SU-DHL-6 (cell line): Measurements from ENCODE around the gene GPR161.

ENCODE experiments used
- H2AFZ ChIP-seq: fragments of 200-600 bp; sonication (generic); 2 replicates; pipeline ENCODE4 v1.6.1; 2014; ENCODE audit warnings: low read depth, mild to moderate bottlenecking, moderate library complexity, mixed read lengths, antibody characterized with exemption, low read length; ENCODE audit not compliant: severe bottlenecking
- H3F3A ChIP-seq: fragments of 200-600 bp; shearing (Covaris generic); 2 replicates; pipeline ENCODE4 v1.6.0; 2016; ENCODE audit warnings: antibody characterized with exemption, mild to moderate bottlenecking; ENCODE audit not compliant: insufficient read depth
- H3K27ac ChIP-seq: fragments of 200-600 bp; sonication (generic); 2 replicates; pipeline ENCODE4 v1.5.1; 2016; ENCODE audit warnings: low read depth, mild to moderate bottlenecking, low read length, moderate library complexity, mixed read lengths
- H3K27me3 ChIP-seq: fragments of 200-600 bp; sonication (generic), shearing (Covaris generic); 2 replicates; pipeline ENCODE4 v1.6.0; 2014; ENCODE audit warnings: mild to moderate bottlenecking, low read length
- H3K36me3 ChIP-seq: fragments of 200-600 bp; sonication (generic); 2 replicates; pipeline ENCODE4 v1.6.1; 2014; ENCODE audit warnings: mild to moderate bottlenecking, low read length, mixed read lengths
- H3K4me2 ChIP-seq: fragments of 300-600, 200-600 bp; shearing (Covaris generic), sonication (generic); 2 replicates; pipeline ENCODE4 v1.6.0; 2014; ENCODE audit warnings: low read length, low read depth, mild to moderate bottlenecking; ENCODE audit not compliant: poor library complexity, severe bottlenecking
- H3K4me3 ChIP-seq: fragments of 200-600 bp; sonication (generic); 2 replicates; pipeline ENCODE4 v1.5.1; 2014; ENCODE audit warnings: antibody characterized with exemption, low read length, mild to moderate bottlenecking, mixed read lengths; ENCODE audit not compliant: insufficient read depth, poor library complexity, severe bottlenecking
- H3K79me2 ChIP-seq: fragments of 200-600 bp; sonication (generic); 2 replicates; pipeline ENCODE4 v1.6.1; 2014; ENCODE audit warnings: mild to moderate bottlenecking, low read length, moderate library complexity; ENCODE audit not compliant: insufficient read depth
- H3K9ac ChIP-seq: fragments of 200-600 bp; sonication (generic); 2 replicates; pipeline ENCODE4 v1.7.0; 2014; ENCODE audit warnings: mild to moderate bottlenecking, low read length
- H3K9me2 ChIP-seq: fragments of 200-600 bp; sonication (generic); replicated peaks from 2 replicates; pipeline ENCODE4 v1.6.1; 2014; ENCODE audit warnings: low read length; ENCODE audit not compliant: insufficient read depth
- H3K9me3 ChIP-seq: fragments of 200-600 bp; sonication (generic); 2 replicates; pipeline ENCODE4 v1.6.1; 2014; ENCODE audit warnings: low read length, mixed read lengths; ENCODE audit not compliant: insufficient read depth
- H4K20me1 ChIP-seq: fragments of 200-600 bp; sonication (generic); 2 replicates; pipeline ENCODE4 v1.6.1; 2014; ENCODE audit warnings: low read depth, mild to moderate bottlenecking, antibody characterized with exemption, low read length, moderate library complexity, mixed read lengths
- CTCF ChIP-seq: fragments of 200-600 bp; sonication (generic); IDR thresholded peaks from one replicate; pipeline ENCODE4 v1.5.1; 2017; ENCODE audit warnings: antibody characterized with exemption, mild to moderate bottlenecking, low read length, moderate library complexity; ENCODE audit not compliant: insufficient read depth, poor library complexity, severe bottlenecking
- EZH2phosphoT487 ChIP-seq: fragments of 200-600 bp; sonication (generic), shearing (Covaris generic); conservative IDR thresholded peaks from 2 replicates; pipeline ENCODE4 v1.6.1; 2018; ENCODE audit warnings: mild to moderate bottlenecking, antibody characterized with exemption, low read length, moderate library complexity, mixed read lengths

Gene GPR161

GRCh38 chr1:168050880-168051279 lies 85.8 kb downstream of the GPR161 start:
- no peaks in the 10 kb centered on the region for H3K9me2 ChIP-seq
- H4K20me1 ChIP-seq = no peaks in the 10 kb centered on the region
- no peaks in the 10 kb centered on the region for H3F3A ChIP-seq
- no peak overlapping the region for H3K9ac ChIP-seq
- H3K36me3 ChIP-seq = 0 out of 2 replicates have a peak, but pooled peaks cover 2% of the 10 kb centered on the region
- H3K4me2 ChIP-seq = no peak overlapping the region
- no peak overlapping the region for H3K27ac ChIP-seq
- no peak overlapping the region for H2AFZ ChIP-seq
- TF ChIP-seq CTCF (no peak), EZH2phosphoT487 (no peak)
- no peak overlapping the region for H3K4me3 ChIP-seq
- H3K27me3 ChIP-seq = no peaks in the 10 kb centered on the region
- no peaks in the 10 kb centered on the region for H3K9me3 ChIP-seq
- H3K79me2 ChIP-seq = no peaks in the 10 kb centered on the region

GRCh38 chr1:168050307-168050706 lies 86.4 kb downstream of the GPR161 start:
- no peaks in the 10 kb centered on the region for H3K9me2 ChIP-seq
- no peaks in the 10 kb centered on the region for H3K79me2 ChIP-seq
- H3F3A ChIP-seq = no peaks in the 10 kb centered on the region
- H3K27me3 ChIP-seq = no peaks in the 10 kb centered on the region
- H2AFZ ChIP-seq = no peak overlapping the region
- no peak overlapping the region for H3K9ac ChIP-seq
- no peak for TF ChIP-seq EZH2phosphoT487
- no peak for TF ChIP-seq CTCF
- no peak overlapping the region for H3K4me2 ChIP-seq
- H3K36me3 ChIP-seq = 0 out of 2 replicates have a peak, but pooled peaks cover 6% of the 10 kb centered on the region
- no peak overlapping the region for H3K4me3 ChIP-seq
- H3K27ac ChIP-seq = no peak overlapping the region
- no peaks in the 10 kb centered on the region for H4K20me1 ChIP-seq
- no peaks in the 10 kb centered on the region for H3K9me3 ChIP-seq

- Histone ChIP-seq H3K4me3 (no peak overlapping the region), H2AFZ (no peak overlapping the region), H3K9me3 (no peaks in the 10 kb centered on the region), H3F3A (no peaks in the 10 kb centered on the region), H3K79me2 (no peaks in the 10 kb centered on the region), H3K27ac (no peak overlapping the region), H3K36me3 (peaks cover 13% of the 10 kb centered on the region; the same call in 1 of the 2 replicates), H3K9me2 (no peaks in the 10 kb centered on the region), H3K4me2 (no peak overlapping the region), H3K9ac (no peak overlapping the region), H4K20me1 (no peaks in the 10 kb centered on the region), H3K27me3 (no peaks in the 10 kb centered on the region)
- TF ChIP-seq CTCF = no peak
- no peak for TF ChIP-seq EZH2phosphoT487
These were observed 91.4 kb downstream of the GPR161 start for GRCh38 chr1:168045311-168045710.
